ENCODE results near the gene NAALADL2. TPM values are rescaled to one million over a fixed set of nuclear protein-coding genes. Genes with fewer than 3 reads are reported as not detected.

NAALADL2 gene
- total and polyA plus RNA-seq, 9 of the 15 experiments (the other 6 are each of a cell fraction or from before 2014, with no cell fraction given) = 0.29 to 1.1 (median 0.79) TPM; not detected in 1

- WGBS (ENCODE audit: insufficient coverage, low coverage, missing lambda C conversion rate) = 0% methylated on average over 1 of the region's 1 CpG
- H3K4me1 ChIP-seq (replicated peaks in 1 of 2; ENCODE audit: control insufficient read depth in 2 of 2, insufficient read depth in 2 of 2, low read length in 2 of 2) = no peaks in the 10 kb centered on the region
- FAIRE-seq = no peak
Measured at GRCh38 chr3:175726228-175726627, 867.1 kb downstream of the NAALADL2 start.

GRCh38 chr3:175728566-175728965 is 869.4 kb downstream of the NAALADL2 start:
- in situ Hi-C loops (cut with MboI) = no loop called here
- no peak overlapping the region for H2AFZ ChIP-seq (ENCODE audit: low read depth, low read length)
- no peak for FAIRE-seq
- no peak overlapping the region for H3K4me3 ChIP-seq
- H3K79me2 ChIP-seq (ENCODE audit: control insufficient read depth, insufficient read depth, low read length) = no peaks in the 10 kb centered on the region
- no peaks in the 10 kb centered on the region for H3K27me3 ChIP-seq (ENCODE audit: control insufficient read depth in 2 of 2, insufficient read depth in 2 of 2, low read length in 2 of 2)
- H3K9me3 ChIP-seq (replicated peaks; ENCODE audit: control insufficient read depth, insufficient read depth, low read depth, low read length) = peaks cover 2% of the 10 kb centered on the region
- no peaks in the 10 kb centered on the region for H3K9me1 ChIP-seq (ENCODE audit: control insufficient read depth, insufficient read depth, low read length)
- ChIA-PET POLR2A (no interaction called here), CTCF (ENCODE audit: low intra/inter-chr PET ratio) (no interaction called here)
- no peaks in the 10 kb centered on the region for H4K20me1 ChIP-seq (replicated peaks; ENCODE audit: control insufficient read depth, insufficient read depth, low read length)
- H3K4me1 ChIP-seq (replicated peaks in 1 of 2; ENCODE audit: control insufficient read depth in 2 of 2, insufficient read depth in 2 of 2, low read length in 2 of 2) = no peaks in the 10 kb centered on the region
- H3K27ac ChIP-seq (ENCODE audit: extremely low read depth, low read depth, low read length) = no peak overlapping the region
- BruUV-seq (replicated peaks) = no TSS peak
- no peak overlapping the region for H3K9ac ChIP-seq (ENCODE audit: insufficient read depth in 1 of 2, low read depth in 2 of 2, low read length in 2 of 2)
- intact Hi-C loops (cut with micrococcal nuclease) = no loop called here
- no peak for ATAC-seq
- H3K4me2 ChIP-seq (ENCODE audit: insufficient read depth, low read length) = no peak overlapping the region
- no peak for DNase-seq (ENCODE audit: extremely low read depth in 1 of 4, low spot score in 3 of 4)
- H3K36me3 ChIP-seq (ENCODE audit: control insufficient read depth, insufficient read depth, low read length) = no peaks in the 10 kb centered on the region
- 7% methylated on average over 1 of the region's 1 CpG for WGBS (ENCODE audit: insufficient coverage, low coverage, missing lambda C conversion rate)
- TF ChIP-seq, protein P1, sequence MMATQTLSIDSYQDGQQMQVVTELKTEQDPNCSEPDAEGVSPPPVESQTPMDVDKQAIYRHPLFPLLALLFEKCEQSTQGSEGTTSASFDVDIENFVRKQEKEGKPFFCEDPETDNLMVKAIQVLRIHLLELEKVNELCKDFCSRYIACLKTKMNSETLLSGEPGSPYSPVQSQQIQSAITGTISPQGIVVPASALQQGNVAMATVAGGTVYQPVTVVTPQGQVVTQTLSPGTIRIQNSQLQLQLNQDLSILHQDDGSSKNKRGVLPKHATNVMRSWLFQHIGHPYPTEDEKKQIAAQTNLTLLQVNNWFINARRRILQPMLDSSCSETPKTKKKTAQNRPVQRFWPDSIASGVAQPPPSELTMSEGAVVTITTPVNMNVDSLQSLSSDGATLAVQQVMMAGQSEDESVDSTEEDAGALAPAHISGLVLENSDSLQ (IDR thresholded peaks at IDR 0.05) = no peak
- TF ChIP-seq NFXL1 (CRISPR knock-in tag; IDR thresholded peaks at IDR 0.05) = no peak
- TF ChIP-seq SNRNP70 (optimal IDR thresholded peaks at IDR 0.05; ENCODE audit: low read depth, low read length) = no peak
- TF ChIP-seq GATA2 (CRISPR knock-in tag; IDR thresholded peaks at IDR 0.05) = no peak
- TF ChIP-seq NFIX (CRISPR knock-in tag; IDR thresholded peaks at IDR 0.05; ENCODE audit: low read depth) = no peak
- TF ChIP-seq CHD4 (IDR thresholded peaks at IDR 0.05; ENCODE audit: insufficient read depth, insufficient replicate concordance, low read depth, low read length, poor library complexity, severe bottlenecking) = no peak
- TF ChIP-seq ZBTB11 (CRISPR knock-in tag; IDR thresholded peaks at IDR 0.05) = no peak
- no peak for TF ChIP-seq ESRRB (CRISPR knock-in tag; IDR thresholded peaks at IDR 0.05; ENCODE audit: borderline replicate concordance)
- TF ChIP-seq ZFP1 (CRISPR knock-in tag; IDR thresholded peaks at IDR 0.05) = no peak
- no peak for TF ChIP-seq ZNF668 (CRISPR knock-in tag; IDR thresholded peaks at IDR 0.05)

More at GRCh38 chr3:175726228-175726627, 867.1 kb downstream of the NAALADL2 start:
- ChIA-PET CTCF (ENCODE audit: low intra/inter-chr PET ratio) (no interaction called here), POLR2A (no interaction called here)
- BruUV-seq (replicated peaks) = no TSS peak
- Histone ChIP-seq H3K4me3 (no peak overlapping the region), H3K9me3 (replicated peaks; ENCODE audit: control insufficient read depth, insufficient read depth, low read depth, low read length) (peaks cover 2% of the 10 kb centered on the region), H3K4me2 (ENCODE audit: insufficient read depth, low read length) (no peak overlapping the region), H3K27me3 (ENCODE audit: control insufficient read depth in 2 of 2, insufficient read depth in 2 of 2, low read length in 2 of 2) (no peaks in the 10 kb centered on the region), H3K9me1 (ENCODE audit: control insufficient read depth, insufficient read depth, low read length) (no peaks in the 10 kb centered on the region), H3K9ac (ENCODE audit: insufficient read depth in 1 of 2, low read depth in 2 of 2, low read length in 2 of 2) (no peak overlapping the region), H2AFZ (ENCODE audit: low read depth, low read length) (no peak overlapping the region), H4K20me1 (replicated peaks; ENCODE audit: control insufficient read depth, insufficient read depth, low read length) (no peaks in the 10 kb centered on the region), H3K36me3 (ENCODE audit: control insufficient read depth, insufficient read depth, low read length) (no peaks in the 10 kb centered on the region), H3K27ac (ENCODE audit: extremely low read depth, low read depth, low read length) (no peak overlapping the region), H3K79me2 (ENCODE audit: control insufficient read depth, insufficient read depth, low read length) (no peaks in the 10 kb centered on the region)
- in situ Hi-C loops (cut with MboI) = no loop called here
- ATAC-seq (no peak), DNase-seq (ENCODE audit: extremely low read depth in 1 of 4, low spot score in 3 of 4) (no peak)
- TF ChIP-seq ZFP1 (CRISPR knock-in tag; IDR thresholded peaks at IDR 0.05) = no peak
- TF ChIP-seq ZNF41 (CRISPR knock-in tag; conservative IDR thresholded peaks at IDR 0.05) = no peak
- TF ChIP-seq SNRNP70 (optimal IDR thresholded peaks at IDR 0.05; ENCODE audit: low read depth, low read length) = no peak
- TF ChIP-seq ZNF239 (CRISPR knock-in tag; IDR thresholded peaks at IDR 0.05) = no peak
- TF ChIP-seq BRD4 (IDR thresholded peaks at IDR 0.05) = no peak
- TF ChIP-seq GATAD2A (IDR thresholded peaks at IDR 0.05) = no peak
- TF ChIP-seq SRF (CRISPR knock-in tag; IDR thresholded peaks at IDR 0.05) = no peak
- TF ChIP-seq KLF13 (tag; IDR thresholded peaks at IDR 0.05; ENCODE audit: borderline replicate concordance, low read depth) = no peak
- intact Hi-C loops (cut with micrococcal nuclease) = no loop called here
